NCI-H226 (cell line): Measurements from ENCODE around the gene ATXN1.
A peak's percentile ranks its signal among the peaks of the same experiment; 100 is the strongest.
"Not testable (repeated sequence)": the region's sequence is repeated elsewhere in the genome, so short reads cannot be mapped to it uniquely, and the experiment has no call there.

Experiments used
- DNase-seq: peaks from one replicate; pipeline ENCODE4 v3.0.0-alpha.2; 2015

Gene ATXN1

DNA sequence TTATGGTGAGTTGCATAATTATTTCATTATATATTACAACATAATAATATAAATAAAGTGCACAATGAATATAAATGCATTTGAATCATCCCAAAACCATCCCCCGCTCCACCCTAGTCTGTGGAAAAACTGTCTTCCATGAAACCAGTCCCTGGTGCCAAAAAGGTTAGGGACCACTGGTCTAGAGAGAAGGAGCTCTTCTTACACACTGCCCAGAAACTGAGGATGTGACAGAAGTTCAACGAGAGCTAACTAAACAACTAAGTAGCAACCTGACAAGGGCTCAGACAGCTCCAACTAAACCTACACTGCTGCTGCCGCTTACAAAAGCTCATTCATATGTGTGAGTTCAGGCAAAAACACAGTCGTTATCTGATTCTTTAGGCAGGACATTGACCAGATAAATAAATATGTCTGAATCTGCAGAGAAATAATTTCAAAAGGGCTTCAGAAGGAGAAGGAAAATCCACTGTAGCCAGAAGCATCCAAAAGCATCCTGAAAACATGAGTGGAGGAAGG lies 125.9 kb downstream of the ATXN1 start:
- no peak for DNase-seq

DNA sequence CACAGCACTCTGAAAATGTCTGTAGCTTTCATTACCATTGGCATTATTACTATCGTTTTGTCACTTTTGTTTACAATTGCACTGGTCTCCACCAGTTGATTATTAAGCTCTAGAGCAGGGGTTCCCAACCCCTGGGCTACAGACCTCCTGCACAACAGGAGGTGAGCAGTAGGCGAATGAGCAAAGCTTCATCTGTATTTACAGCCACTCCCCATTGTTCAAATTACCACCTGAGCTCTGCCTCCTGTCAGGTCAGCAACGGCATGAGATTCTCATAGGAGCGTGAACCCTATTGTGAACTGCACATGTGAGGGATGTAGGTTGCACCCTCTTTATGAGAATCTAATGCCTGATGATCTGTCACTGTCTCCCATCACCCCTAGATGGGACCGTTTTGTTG lies 126.4 kb downstream of the ATXN1 start:
- no peak for DNase-seq

DNA sequence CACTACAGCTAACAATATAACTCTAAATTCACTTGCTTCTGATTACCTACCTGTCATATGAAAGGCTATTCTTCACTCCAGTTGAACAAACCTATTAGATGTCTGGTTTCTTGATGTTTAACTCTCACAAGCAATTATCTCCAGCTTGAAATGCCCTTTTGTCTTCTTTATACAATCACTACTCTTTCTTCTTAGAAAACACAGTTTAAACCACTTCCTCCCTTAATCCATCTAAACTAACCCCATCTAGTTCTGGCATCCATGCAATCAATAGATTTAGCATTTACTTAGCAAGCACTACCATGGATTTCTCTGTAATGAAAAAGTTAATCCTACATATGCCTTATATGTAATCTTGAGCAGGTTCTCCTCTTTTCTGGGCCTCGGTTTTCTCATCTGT lies 127.3 kb downstream of the ATXN1 start:
- no peak for DNase-seq

DNA sequence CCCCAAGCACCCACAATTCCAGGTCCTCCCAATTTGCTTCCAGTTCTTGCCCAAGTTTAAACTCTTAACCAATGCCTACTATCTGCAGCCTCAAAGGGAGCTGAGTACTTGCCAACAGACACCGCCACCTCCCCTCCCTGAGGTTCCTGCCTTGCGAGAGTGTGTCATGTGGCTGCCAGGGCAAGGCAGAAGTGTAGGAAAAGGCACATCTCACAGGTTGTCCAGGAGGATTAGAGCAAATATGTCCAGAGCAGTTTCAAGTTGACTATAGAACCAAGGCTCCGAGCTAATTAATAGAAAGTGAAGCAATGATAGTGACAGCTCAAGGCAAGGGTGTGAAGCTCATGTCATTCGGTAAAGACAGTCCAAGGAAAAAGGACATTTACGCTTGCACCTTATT lies 127.8 kb downstream of the ATXN1 start:
- no peak for DNase-seq

DNA sequence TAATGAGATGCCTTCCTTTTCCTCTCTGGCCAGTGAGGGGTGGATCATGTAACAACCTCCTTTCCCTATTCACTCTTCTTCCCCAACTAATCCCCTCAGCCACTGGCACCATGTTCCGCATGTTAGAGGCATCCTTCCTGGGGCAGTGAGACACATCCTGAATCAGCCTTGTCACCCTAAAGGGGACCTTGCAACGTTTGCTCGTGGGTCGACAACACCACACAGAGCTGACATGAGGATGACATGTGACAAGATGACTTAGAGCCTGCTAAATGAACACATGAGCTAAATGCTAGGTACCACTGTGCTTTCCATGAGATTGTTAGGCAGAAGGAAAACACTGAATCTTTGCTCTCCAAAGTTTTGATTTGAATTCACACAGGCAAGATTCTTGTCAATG lies 129.2 kb downstream of the ATXN1 start:
- no peak for DNase-seq

DNA sequence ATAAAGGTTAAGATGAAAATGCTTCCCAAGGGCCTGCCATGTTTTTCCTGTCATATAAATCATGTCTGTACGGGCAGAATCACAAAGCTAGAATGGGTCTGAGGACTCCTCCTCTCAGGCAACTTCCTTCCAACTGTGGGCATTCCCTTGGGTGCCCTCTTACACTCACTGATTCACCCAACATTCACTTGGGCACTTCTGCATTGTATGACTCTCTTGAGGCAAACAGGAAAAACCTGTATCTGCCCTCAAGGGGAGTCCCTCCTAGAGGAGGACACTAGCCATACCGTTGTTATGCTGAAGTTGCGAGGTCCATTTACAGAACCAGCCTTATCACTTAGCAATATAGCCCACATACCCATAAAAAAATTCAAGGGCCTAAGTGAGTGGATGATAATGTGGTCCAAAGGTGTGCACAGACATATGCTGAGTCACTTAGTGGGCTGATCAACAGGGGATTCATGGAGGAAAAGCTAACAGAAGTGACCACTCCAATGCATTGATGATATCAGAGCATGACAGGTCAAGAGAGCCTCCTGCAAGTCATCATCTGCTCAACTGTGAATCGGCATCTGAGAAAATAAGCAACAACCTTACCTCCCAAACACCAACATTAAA lies 131.1 kb downstream of the ATXN1 start:
- no peak for DNase-seq

DNA sequence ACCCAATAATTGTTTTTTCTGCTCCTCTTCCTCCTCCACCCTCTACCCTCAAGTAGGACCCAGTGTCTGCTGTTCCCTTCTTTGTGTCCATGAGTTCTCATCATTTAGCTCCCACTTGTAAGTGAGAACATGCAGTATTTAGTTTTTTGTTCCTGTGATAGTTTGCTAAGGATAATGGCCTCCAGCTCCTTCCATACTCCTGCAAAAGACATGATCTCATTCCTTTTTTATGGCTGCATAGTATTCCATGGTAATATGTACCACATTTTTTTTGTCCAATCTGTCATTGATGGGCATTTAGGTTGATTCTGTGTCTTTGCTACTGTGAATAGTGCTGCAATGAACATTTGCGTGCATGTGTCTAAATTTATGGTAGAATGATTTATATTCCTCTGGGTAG lies 132.7 kb downstream of the ATXN1 start:
- DNase-seq = not testable (repeated sequence)

DNA sequence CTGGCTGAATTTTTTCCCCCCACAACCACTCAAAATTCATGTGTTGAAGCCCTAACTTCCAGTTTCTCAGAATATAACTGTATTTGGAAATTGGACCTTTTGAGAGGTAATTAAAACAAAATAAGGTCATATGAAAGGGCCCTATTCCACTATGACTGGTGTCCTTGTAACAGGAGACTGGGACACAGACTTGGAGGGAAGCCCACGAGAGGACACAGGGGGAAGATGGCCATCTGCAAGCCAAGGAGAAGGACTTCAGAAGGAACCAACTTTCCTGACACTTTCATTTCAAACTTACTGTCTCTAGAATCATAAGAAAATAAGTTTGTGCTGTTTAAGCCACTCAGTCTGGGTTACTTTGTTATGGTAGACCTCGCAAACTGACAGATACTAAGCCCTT lies 134.6 kb downstream of the ATXN1 start:
- no peak for DNase-seq

DNA sequence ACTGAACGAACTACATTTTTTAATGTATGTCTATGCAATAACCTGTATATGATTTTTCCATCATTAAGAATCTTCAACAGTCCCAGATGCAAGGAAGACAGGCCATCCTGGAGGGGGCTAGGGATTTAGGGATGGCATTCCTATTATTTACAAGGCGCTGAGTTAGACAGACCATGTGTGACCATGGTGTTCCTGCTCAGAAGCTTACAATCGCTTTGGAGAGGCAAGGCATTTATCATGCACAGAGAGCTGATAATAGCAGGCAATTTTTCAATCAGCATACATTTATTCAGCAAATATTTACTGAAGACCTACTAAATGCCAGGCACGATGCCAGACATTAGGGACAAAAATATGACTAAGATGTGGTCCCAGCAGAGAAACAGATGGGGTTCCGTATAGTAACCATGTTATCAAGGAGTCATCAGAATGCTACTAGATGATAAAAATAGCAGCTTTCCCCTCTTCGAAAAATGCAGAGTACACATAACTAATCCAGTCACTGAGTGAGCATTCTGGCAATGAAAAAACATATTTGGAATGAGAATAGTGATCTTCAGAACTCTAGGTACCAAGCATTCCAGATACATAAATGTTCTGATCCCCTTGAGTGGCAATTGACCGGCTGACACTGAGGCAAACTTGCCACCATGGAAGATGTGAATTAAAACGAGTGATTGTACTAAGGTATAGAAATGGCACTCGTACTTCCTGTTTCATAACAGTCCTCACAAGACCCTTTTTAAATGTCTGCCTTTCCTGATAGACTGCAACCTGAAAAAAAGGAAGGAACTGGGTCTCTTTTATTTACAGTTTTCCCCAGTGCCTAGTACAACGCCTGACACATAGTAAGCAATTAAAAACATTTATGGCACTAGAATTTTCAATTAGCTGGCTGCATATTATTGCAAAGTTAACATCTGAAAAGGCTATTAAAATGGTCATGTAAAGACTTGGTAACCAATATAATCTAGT lies 135.7 kb downstream of the ATXN1 start:
- DNase-seq = no peak

DNA sequence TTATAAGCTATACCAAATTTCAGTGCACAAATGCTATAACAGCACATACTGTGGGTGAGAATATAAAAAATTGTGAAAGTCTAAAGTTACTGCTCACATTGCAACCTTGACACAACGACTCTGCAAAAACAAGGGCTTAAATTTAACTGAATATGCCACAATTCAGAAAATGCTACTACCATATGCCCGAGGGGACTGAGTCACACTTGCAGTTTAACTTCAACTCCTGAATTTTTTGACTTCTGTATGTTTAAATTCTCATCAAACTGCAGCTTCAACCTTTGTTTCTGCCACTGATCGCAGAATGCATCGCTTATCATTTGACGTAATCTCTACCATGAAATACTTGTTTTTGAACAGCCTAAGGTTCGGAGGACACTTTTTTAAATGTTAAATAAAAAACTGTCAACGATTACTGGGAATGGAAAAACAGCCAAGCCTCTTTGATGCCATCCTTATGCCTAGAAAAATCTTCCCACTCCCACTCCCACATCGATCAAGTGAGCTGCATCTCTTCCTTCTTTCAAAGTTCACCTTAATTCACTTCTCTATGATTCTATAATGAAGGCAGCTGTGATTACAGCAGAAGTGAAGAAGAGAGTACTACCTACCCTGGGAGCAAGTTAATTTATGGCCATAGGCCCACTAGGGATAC lies 136.5 kb downstream of the ATXN1 start:
- DNase-seq = no peak

DNA sequence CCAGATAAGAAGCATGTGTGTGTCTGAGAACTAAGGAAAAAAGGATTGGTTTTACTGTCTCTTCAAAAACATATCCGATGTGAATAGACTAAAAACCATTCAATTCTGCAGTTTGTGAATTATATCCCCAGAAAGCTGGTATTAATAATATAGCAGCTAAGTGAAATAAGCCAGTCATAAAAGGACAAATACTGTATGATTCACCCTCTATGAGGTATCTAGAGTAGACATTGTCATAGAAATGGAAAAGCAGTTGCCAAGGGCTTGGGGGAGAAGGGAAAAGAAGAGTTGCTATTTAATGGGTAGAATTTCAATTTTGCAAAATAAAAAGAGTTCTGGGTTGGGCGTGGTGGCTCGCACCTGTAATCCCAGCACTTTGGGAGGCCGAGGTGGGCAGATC lies 137.5 kb downstream of the ATXN1 start:
- DNase-seq = no peak

DNA sequence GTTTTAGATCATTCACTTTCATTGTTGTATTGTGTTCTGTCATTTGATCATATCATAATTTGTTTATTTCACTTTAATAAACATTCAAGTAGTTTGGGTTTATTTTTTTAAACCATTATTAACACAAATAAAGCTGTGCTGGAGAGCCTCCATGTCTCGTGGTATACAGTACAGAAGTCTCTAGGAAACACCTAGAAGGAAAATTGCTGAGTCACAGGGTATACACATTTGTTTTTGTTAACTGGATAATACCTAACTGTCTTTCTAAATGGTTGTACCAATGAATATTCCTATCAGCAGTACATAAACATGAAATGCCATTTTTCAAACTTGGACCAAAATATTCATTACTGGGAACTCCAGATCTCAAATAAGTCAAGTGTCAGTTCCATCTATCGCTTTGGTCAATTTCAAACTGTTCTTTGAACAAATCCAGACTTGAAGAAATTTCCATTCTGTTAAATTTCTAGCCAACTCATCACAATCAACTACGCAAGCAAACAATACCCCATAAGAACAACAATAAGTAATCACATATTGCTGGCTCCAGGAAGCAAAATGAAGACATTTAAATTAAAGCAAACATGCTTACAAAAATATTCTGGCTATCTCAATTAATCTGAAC lies 138.1 kb downstream of the ATXN1 start:
- peak; percentile 4 for DNase-seq

DNA sequence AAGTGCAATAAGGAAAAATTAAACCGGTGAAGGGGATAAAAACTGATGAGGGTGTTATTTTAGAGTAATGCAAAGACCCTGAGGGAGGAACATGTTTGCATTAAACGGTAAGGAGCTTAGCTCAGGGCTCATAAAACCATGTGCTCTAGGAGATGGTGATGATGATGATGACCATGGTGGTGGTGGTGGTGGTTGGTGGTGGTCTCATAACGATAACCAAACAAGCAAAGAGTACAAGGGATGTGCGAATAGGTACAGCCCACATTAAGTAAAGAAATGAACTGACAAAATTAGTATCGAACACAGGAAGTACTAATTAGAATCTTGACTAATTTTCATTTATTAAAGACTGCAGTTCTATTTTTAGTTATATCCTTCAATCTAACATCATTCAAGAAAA lies 139.1 kb downstream of the ATXN1 start:
- DNase-seq = no peak

DNA sequence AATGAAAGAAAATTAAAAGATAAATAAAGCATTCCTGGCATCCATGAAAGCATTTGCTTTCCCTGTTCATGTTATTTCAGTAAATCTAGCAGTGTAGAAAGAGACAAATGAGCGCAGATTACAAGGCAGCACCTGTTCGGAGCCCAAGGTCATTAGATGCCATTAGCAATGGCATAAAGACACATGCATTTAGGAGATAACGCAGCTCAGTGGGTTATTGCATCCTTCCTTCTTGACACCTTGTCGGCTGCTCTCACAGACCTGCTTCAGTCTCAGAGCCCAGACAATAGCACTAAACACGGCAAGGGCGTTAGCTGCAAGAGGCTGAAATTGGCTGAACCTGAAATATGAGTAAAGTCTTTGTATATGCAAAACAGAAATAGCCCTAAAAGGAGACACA lies 140.3 kb downstream of the ATXN1 start:
- no peak for DNase-seq

DNA sequence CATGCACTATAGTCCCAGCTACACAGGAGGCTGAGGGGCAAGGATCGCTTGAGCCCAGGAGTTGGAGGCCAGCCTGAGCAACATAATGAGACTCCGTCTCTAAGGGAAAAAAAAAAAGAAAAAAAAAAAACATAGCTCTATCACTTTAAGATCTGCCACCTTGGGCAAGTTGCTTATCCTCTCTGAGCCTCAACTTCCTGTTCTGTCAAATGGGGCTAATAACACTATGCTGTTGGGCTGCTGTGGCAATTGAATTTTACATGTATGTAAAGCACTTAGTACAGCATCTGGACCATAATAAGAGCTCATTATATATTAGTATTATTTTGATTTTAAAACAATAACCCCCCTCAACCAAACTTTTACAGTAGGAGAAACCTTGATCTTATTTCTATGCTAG lies 141.5 kb downstream of the ATXN1 start:
- DNase-seq = no peak

DNA sequence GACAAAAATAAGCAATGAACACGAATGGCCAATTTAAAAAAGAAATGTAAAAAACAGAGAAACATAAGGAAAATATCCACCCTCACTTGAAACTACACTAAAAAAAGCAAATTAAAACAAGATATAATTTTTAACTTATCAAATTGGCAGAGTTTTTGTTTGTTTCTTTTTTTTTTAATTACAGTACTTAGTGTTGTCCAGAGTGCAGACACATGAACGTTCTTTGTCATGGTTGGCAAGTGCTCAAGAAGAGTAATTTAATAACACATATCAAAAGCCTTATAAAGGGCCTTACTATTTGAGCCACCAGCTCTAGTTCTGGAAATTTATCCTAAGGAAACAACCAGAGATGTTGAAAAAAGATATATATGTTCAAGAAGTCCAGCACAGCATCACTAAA lies 142.3 kb downstream of the ATXN1 start:
- no peak for DNase-seq

DNA sequence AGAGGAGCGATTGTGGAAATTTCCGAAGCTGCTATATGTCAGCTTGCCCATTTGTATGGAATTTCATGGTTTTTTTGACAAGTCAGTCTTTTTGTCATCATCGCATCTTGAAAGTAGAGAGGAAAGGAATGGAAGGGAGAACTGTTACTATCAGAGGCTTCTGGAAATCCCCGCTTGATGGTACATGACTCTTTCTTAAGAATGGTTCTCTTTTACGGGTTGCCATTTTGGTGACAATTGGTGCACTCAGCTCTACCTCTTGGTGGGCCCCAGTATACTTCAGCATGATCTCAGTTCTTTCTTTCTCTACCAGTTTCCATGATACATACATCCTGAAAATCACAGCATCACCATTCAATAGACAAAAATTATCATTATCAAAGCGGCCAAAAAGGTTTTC lies 146.0 kb downstream of the ATXN1 start:
- DNase-seq = not testable (repeated sequence)

DNA sequence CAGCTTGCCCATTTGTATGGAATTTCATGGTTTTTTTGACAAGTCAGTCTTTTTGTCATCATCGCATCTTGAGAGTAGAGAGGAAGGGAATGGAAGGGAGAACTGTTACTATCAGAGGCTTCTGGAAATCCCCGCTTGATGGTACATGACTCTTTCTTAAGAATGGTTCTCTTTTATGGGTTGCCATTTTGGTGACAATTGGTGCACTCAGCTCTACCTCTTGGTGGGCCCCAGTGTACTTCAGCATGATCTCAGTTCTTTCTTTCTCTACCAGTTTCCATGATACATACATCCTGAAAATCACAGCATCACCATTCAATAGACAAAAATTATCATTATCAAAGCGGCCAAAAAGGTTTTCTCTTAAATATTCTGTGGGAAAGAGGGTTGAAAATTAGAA lies 147.1 kb downstream of the ATXN1 start:
- not testable (repeated sequence) for DNase-seq

DNA sequence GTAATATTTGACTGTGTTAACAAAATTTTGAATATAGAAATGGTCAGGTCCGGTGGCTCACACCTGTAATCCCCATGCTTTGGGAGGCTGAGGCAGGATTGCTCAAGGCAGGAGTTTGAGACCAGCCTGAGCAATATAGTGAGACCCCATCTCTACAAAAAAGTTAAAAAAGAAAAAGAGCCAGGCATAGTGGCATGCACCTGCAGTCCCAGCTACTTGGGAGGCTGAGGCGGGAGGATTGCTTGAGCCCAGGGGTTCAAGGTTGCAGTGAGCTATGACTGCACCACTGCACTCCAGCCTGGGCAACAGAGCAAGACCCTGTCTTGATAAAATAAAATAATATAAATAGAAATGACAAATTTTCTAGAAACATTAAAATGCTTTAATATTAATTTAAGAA lies 147.8 kb downstream of the ATXN1 start:
- not testable (repeated sequence) for DNase-seq

DNA sequence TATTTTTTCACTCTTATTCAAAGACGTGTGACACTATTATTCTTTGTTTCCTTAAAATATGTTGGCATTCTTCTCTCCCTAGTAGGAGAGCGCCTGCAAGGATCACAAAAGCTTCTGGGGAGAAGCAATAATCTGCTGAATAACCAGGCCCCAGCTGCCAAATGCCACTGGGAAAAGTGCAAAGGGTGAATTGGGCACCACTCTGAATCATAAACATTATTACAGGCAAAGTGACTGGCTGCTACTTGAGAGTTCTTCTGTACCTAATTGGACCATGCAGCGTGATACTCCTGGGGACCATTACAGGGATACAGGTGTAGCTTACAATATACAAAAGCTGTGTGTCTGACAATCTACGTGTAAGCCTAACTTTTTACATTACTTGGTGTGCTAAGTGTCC lies 152.8 kb downstream of the ATXN1 start:
- no peak for DNase-seq

DNA sequence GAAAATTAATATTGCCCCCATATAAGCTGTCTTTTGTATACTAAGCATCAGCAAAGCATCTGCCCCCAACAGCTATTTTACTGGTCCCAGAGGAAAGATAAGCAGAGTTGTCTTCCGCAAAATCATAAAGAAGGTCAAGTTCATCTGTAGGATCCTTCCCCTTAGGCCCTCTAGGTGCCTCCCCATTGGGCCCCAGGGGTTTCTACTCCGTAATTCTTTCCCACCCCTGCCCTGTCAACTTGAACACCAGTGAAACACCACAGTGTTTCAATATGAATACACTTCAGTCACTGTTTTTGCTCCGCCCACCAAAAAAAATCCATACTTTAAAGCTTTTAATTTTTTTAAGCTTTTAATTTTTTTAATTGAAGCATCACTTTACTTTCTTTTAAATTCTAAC lies 159.2 kb downstream of the ATXN1 start:
- DNase-seq = no peak

DNA sequence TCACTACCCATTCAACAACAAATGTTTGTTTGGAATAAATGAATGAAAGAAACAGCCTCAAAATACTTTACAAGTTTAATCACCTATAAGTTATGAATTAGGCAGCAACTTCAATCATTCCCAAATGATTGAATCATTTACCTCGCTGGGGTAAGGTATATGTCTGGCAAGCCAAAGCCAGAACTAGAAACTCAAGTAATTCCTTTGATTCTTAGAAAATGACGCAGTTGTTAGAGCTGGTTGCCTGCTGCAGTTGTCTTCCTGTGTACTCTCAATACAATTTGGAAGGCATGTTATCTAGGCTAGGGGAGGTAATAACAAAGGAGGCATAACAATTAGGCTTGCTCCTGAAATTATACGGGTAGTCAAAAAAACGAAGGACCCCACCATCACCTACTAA lies 160.6 kb downstream of the ATXN1 start:
- DNase-seq = no peak

DNA sequence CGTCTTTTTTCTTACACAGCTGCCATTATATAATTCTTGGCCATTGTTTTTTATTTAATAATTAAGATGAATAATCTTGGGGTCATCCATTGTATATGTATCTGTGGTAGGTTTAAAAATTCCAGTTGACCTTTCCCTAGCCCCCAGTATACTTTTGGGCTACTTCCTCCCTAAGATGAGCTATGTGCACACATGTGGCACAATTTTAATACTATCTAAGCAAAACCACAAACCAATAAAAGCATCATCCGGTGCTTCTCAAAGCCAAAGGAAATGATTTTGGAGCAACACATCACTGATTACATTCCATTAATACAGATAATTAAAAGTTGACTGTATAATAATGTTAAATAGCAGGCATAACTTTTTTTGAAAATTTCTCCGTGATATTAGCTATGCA lies 161.2 kb downstream of the ATXN1 start:
- DNase-seq = no peak
